Activated T-cell treated with anti-CD3 and anti-CD28 coated beads, Interleukin-2, amount 50 U/mL, for 1 hour (primary cell): ENCODE data around the gene CTF1.
"Not testable (repeated sequence)": the region's sequence is repeated elsewhere in the genome, so short reads cannot be mapped to it uniquely, and the experiment has no call there.

Experiments
- DNase-seq: peaks from one replicate; pipeline ENCODE4 v3.0.0-alpha.2; 2020

Gene CTF1

GRCh38 chr16:30934827-30935557, 38.6 kb downstream of the CTF1 start:
- DNase-seq: no peak

DNA sequence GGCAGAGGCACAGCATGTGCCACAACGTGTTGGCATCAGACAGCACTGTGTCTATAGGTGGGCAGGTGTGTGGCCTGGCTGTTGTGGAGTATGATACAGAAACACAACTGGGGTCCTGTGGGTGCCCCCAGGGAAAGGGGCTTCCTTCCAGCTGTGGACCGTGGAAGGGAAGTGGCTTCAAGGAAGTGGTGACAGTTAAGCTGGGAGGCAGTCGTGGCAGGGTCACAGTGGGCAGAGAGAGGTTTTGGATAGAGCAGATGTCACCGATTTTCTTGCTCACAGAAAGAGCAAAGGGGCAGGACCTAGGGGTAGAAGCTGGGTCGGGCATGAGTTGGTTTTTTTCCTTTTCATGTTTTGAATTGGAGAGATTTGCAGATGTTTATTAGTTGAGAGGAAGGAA, 41.3 kb downstream of the CTF1 start:
- DNase-seq: no peak

- DNase-seq: not testable (repeated sequence)
Observed at GRCh38 chr16:30939571-30939970, 43.2 kb downstream of the CTF1 start.

DNA sequence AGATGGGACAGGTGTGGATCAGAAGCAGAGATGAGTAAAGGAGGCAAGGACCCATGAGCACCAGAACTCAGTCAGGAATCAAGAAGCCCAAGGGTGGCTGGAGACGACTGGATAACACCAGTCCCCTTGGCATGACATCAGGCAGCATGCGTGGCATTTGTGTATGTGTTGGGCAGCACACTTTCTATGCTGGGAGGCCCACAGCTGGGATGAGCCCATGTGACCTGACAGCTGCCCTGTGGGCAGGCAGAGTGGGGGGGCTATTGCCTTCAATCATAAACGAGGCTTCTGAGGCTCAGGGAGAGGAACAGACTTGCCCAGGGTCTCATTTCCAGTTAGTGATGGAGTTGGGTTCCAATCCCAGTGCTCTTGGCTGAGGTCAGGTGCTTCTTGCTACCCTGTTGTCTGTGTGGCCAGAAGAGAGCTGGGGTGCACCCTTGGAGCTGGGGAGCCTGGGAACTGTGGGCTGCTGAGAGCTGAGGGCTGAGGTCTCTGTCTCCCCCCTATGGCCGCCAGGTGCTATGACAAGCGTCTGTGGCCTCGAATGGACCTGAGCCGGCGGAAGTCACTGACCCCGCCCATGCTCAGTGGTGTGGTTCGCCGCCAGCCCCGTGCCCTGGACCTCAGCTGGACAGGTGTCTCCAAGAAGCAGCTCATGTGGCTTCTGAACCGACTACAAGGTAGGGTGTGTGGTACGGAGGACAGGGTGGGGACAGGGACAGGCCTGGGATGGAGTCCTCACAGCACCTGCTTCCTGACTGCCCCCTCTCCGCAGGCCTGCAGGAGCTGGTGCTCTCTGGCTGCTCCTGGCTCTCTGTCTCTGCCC, 45.4 kb downstream of the CTF1 start:
- peak; percentile 67 for DNase-seq

DNA sequence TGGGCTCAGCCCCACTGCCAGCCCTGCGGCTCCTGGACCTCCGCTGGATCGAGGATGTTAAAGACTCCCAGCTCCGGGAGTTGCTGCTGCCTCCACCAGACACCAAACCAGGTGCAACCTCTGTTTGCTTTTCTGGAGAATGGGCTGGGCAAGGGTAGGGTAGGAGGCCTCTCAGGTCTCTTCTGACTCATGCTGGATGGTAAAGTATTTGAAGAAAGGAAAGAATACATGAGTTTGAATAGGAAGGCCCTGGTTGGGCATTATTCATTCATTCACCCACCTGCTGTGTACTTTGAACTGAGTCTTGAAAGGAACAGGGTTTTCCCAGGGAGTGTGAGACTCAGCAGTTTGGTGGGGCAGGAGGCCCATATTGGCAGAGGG, 46.0 kb downstream of the CTF1 start:
- DNase-seq: no peak

- no peak for DNase-seq
Observed at GRCh38 chr16:30944352-30944751, 47.9 kb downstream of the CTF1 start.

GRCh38 chr16:30946671-30947540, 50.5 kb downstream of the CTF1 start:
- DNase-seq: no peak

DNA sequence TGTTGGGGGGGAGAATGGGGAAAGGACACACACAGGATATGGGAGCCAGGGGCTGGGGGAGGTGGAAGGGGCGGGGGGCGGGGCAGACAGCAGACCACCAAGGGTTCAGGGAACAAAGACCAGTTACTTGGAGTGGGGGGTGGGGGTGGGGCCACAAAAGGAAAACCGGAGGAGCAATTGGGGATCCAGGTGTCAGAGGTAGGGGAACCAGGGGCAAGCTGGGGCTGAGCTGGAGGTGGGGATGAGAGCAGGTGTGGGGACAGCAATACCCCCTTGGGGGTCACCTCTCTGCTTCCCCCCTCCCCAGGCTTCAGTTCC, 51.1 kb downstream of the CTF1 start:
- no peak for DNase-seq

DNA sequence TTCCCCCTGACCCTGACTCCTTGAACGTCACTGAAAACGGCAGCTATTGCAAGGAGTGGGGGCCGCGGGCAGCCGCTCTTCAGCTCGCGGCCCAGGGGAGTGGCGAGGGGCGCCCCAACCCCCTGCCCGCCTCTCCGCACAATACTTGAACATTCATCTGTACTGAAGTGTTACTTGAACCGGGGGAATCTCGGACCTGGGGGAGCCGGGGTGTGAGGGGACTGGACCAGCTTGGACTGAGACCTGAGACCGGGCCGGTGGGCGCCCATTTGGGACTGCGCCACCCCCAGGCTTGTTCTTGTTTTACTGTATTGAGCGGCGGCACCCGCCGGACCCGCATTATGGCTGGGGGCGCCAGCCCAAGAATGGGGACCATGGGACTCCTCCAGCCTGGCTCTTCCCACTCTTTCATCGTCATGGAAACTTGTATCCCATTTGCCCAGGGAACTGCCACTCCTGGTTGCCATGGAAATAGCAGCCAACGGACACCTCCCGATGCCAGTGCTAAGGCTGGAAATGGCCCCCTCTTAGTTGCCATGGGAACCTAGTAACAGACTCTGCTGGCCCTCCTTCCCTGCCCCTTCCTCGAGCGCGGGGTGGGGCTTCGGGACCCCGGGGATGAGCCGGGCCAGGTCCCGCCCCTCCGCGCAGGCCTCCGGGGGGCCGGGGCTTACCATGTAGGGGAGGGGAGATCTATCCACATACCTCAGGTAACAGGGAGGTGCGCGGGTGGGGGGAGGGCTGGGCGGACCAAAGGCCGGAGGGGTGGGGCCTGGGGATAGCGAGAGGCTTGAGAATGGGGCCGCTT, 51.6 kb downstream of the CTF1 start:
- peak; percentile 34 for DNase-seq

DNA sequence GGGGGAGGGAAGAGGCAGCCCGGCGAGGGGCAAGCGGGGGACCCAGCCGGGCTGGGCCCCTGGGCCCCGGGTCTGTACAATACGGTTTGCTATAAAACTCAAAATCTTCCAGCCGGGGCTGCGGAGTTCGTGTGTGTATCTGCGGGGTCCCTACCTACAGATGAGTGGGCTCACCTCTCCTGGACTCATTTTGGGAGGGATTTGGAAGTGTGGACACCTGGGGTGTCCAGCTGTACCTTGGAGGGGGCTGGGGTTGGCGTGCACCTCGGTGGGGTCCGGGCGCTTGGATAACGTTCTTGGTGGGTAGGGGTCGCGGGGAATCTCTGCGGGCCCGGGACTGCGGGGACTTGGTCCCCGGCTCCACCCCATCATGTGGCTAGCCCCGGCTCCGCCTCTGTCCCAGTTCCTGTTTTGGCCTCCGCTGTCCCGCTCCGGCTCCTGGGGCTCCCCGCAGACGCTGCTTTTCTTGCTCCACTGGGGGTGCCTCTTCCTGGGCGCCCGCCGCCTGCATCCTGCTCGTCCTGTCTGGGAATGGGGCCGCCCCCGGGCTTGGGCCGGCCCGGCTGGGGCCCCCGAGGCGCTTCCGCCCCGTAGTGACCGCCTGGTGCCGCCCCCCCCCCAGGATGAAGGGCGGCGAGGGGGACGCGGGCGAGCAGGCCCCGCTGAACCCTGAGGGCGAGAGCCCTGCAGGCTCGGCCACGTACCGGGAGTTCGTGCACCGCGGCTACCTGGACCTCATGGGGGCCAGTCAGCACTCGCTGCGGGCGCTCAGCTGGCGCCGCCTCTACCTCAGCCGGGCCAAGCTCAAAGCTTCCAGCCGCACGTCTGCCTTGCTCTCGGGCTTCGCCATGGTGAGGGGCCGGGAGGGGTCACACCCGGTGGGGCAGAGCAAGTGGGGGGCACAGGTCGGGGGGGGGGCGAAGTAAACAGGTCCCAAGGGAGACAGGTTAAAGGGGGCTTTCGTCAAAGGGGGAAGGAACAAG, 52.5 kb downstream of the CTF1 start, which contains the start of gene ORAI3:
Gene ORAI3, plus strand, starts transcription at position 402 of the 983 bp plus-strand sequence. Its CDS starts 222 bp downstream, at position 624.
- DNase-seq: peak; percentile 52

GRCh38 chr16:30949650-30950515, 53.5 kb downstream of the CTF1 start:
- peak; percentile 39 for DNase-seq

DNA sequence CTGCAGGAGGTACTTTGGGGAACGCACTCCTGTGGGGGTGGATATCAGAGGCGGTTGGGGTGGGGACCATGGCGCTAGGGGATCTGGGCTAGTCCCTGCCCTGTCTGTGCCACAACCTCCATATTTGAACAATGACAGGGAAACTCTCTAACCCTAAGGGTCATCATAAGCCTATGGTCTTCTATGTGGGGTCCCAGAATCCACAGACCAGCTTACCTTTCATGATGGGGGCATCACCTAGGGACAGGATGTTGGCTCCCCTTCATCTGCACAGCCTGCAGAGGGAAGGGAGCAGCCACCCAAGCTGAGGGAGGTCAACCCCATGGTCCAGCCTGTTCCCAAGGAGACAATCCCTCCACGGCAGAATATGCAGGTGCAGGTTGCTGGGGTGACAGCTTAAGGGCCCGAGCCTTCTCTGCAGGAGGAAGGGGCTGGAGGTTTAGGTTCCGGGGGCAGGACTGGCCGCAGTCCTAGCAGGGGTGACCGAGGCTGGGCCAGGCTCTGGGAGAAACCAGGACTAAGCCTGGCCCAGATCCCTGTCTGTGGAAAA, 54.2 kb downstream of the CTF1 start:
- no peak for DNase-seq

DNA sequence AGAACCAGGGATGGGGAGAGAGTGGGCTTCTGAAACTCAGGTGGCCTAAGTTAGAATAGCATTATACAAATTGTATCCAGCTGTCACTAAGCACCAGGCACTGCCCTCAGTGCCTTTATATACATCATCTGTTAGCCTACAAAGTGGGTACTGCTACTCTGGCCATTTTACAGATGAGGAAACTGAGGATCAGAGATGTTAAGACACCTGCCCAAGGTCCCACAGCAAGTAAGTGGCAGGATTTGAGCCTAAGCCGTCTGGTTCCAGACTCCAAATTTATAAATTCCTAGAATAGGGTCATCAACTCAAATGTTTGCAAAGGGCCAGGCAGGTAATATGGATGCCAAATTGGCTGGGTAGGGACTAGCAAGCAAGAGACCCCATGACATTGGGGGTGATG, 54.8 kb downstream of the CTF1 start:
- DNase-seq: no peak

- DNase-seq: no peak
Observed at GRCh38 chr16:30951750-30952149, 55.3 kb downstream of the CTF1 start.

DNA sequence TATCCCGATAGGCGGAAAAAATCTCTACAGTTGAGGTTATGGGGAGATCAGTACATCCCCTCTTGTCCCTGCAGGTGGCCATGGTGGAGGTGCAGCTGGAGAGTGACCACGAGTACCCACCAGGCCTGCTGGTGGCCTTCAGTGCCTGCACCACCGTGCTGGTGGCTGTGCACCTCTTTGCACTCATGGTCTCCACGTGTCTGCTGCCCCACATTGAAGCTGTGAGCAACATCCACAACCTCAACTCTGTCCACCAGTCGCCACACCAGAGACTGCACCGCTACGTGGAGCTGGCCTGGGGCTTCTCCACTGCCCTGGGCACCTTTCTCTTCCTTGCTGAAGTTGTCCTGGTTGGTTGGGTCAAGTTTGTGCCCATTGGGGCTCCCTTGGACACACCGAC, 56.7 kb downstream of the CTF1 start:
- DNase-seq: no peak
